HG03159 (cell line): Measurements from ENCODE around the gene ELFN2.
"Not testable (repeated sequence)": the region's sequence is repeated elsewhere in the genome, so short reads cannot be mapped to it uniquely, and the experiment has no call there.

ENCODE experiments used
- ATAC-seq: cut with Tn5 transposase; IDR thresholded peaks from one replicate; pipeline ENCODE4 v1.9.1; 2021; ENCODE audit warnings: mild to moderate bottlenecking, moderate library complexity; ENCODE audit not compliant: unreplicated experiment

Gene ELFN2

GRCh38 chr22:37427135-37427710 lies at the start of gene ELFN2:
Gene ELFN2, minus strand, starts transcription at chr22:37427479. Its CDS starts 51,945 bp downstream, at chr22:37375534.
- ATAC-seq, result no peak

- no peak for ATAC-seq
Observed at GRCh38 chr22:37476389-37477329, 49.4 kb upstream of the ELFN2 start.

GRCh38 chr22:37474447-37475090 lies 47.3 kb upstream of the ELFN2 start:
- no peak for ATAC-seq

GRCh38 chr22:37473437-37473946 lies 46.2 kb upstream of the ELFN2 start:
- no peak for ATAC-seq

GRCh38 chr22:37472418-37473006 lies 45.2 kb upstream of the ELFN2 start:
- no peak for ATAC-seq

GRCh38 chr22:37471727-37472417 lies 44.6 kb upstream of the ELFN2 start:
- no peak for ATAC-seq

- ATAC-seq, result no peak
Observed at GRCh38 chr22:37470087-37470445, 42.8 kb upstream of the ELFN2 start.

GRCh38 chr22:37469416-37470086 lies 42.3 kb upstream of the ELFN2 start:
- ATAC-seq, result no peak

GRCh38 chr22:37468201-37468695 lies 41.0 kb upstream of the ELFN2 start:
- not testable (repeated sequence) for ATAC-seq

- ATAC-seq, result no peak
Observed at GRCh38 chr22:37467391-37467955, 40.2 kb upstream of the ELFN2 start.

- ATAC-seq, result no peak
Observed at GRCh38 chr22:37464181-37464580, 36.9 kb upstream of the ELFN2 start.

GRCh38 chr22:37462983-37463382 lies 35.7 kb upstream of the ELFN2 start:
- no peak for ATAC-seq

- ATAC-seq, result no peak
Observed at GRCh38 chr22:37462436-37462835, 35.2 kb upstream of the ELFN2 start.

GRCh38 chr22:37461961-37462360 lies 34.7 kb upstream of the ELFN2 start:
- no peak for ATAC-seq

GRCh38 chr22:37460684-37461083 lies 33.4 kb upstream of the ELFN2 start:
- no peak for ATAC-seq

GRCh38 chr22:37459206-37459605 lies 31.9 kb upstream of the ELFN2 start:
- ATAC-seq, result no peak

- peak; percentile 53 for ATAC-seq
Observed at GRCh38 chr22:37457093-37457893, 30.0 kb upstream of the ELFN2 start.

- no peak for ATAC-seq
Observed at GRCh38 chr22:37456346-37456745, 29.1 kb upstream of the ELFN2 start.

GRCh38 chr22:37455896-37456295 lies 28.6 kb upstream of the ELFN2 start:
- no peak for ATAC-seq
